ENCODE measurements around the gene TNFRSF1A. TPM values are rescaled to one million over a fixed set of nuclear protein-coding genes. Genes with fewer than 3 reads are reported as not detected.

Gene TNFRSF1A
- total and polyA plus RNA-seq, 9 of the 15 experiments (the other 6 are each of a cell fraction or from before 2014, with no cell fraction given), result 0.76 to 43.5 (median 30.0) TPM

DNA sequence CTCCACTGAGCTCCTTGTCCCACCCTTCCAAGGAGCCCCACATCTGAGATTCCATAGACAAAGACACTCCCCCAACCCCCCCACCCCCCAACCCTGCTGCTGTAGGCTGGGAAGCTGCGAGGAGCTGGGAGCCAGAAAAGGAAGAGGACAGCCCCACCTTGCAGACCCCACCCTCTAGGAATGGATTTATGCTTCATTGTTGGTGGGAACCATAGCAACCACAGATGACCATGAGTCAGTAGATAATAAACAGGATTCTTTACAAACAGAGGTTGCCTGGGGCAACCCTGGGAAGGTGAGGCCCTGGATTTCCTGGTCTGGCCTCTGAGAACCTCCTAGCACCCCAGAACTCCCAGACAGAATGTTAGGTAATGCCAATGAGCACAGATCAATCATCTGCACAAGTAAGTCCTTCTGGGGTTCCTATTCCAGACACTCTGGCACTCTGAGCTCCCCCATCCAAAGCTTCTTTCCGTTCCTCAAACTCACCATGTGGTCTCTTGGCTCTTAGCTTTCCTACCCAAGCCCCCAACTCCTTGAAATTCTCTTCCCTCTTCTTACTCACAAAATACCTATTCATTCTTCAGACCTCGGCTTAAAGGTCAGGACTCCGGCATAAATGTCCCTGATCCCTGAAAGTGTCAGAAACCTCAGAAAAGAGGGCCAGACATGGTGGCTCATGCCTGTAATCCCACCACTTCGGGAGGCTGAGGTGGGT, 46.6 kb downstream of the TNFRSF1A start (continued):
- TF ChIP-seq PTTG1 (tag; IDR thresholded peaks at IDR 0.05; ENCODE audit: low read depth) (no peak), TFAM (CRISPR knock-in tag; conservative IDR thresholded peaks at IDR 0.05) (no peak), MEF2D (tag; conservative IDR thresholded peaks at IDR 0.05; ENCODE audit: low read depth) (no peak), RFX1 (IDR thresholded peaks at IDR 0.05) (peak; percentile 91), SRSF9 (IDR thresholded peaks at IDR 0.05; ENCODE audit: borderline replicate concordance, low read depth, low read length) (no peak), GATA2 (CRISPR knock-in tag; IDR thresholded peaks at IDR 0.05) (no peak), ZNF3 (CRISPR knock-in tag; IDR thresholded peaks at IDR 0.05) (no peak), RBM15 (IDR thresholded peaks at IDR 0.05; ENCODE audit: insufficient read depth, low read length) (no peak), RFX5 (IDR thresholded peaks at IDR 0.05; ENCODE audit: low read depth, low read length) (no peak), POLR2AphosphoS5 (IDR thresholded peaks at IDR 0.05; ENCODE audit: control insufficient read depth, insufficient read depth, low read depth, low read length) (no peak), WHSC1 (IDR thresholded peaks at IDR 0.05; ENCODE audit: low read length) (no peak), MXI1 (IDR thresholded peaks at IDR 0.05; ENCODE audit: low read depth, low read length) (peak; percentile 68; the same call in 1 of the 2 replicates), ZFP1 (CRISPR knock-in tag; IDR thresholded peaks at IDR 0.05) (no peak), NRF1 (conservative IDR thresholded peaks at IDR 0.05 in 1 of 2, IDR thresholded peaks at IDR 0.05 in 1 of 2) (no peak)
- TF ChIP-seq, protein P1, sequence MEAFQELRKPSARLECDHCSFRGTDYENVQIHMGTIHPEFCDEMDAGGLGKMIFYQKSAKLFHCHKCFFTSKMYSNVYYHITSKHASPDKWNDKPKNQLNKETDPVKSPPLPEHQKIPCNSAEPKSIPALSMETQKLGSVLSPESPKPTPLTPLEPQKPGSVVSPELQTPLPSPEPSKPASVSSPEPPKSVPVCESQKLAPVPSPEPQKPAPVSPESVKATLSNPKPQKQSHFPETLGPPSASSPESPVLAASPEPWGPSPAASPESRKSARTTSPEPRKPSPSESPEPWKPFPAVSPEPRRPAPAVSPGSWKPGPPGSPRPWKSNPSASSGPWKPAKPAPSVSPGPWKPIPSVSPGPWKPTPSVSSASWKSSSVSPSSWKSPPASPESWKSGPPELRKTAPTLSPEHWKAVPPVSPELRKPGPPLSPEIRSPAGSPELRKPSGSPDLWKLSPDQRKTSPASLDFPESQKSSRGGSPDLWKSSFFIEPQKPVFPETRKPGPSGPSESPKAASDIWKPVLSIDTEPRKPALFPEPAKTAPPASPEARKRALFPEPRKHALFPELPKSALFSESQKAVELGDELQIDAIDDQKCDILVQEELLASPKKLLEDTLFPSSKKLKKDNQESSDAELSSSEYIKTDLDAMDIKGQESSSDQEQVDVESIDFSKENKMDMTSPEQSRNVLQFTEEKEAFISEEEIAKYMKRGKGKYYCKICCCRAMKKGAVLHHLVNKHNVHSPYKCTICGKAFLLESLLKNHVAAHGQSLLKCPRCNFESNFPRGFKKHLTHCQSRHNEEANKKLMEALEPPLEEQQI (IDR thresholded peaks at IDR 0.05), result no peak
- TF ChIP-seq, protein P2, sequence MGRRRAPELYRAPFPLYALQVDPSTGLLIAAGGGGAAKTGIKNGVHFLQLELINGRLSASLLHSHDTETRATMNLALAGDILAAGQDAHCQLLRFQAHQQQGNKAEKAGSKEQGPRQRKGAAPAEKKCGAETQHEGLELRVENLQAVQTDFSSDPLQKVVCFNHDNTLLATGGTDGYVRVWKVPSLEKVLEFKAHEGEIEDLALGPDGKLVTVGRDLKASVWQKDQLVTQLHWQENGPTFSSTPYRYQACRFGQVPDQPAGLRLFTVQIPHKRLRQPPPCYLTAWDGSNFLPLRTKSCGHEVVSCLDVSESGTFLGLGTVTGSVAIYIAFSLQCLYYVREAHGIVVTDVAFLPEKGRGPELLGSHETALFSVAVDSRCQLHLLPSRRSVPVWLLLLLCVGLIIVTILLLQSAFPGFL (CRISPR knock-in tag; IDR thresholded peaks at IDR 0.05), result no peak
- TF ChIP-seq, protein P3, sequence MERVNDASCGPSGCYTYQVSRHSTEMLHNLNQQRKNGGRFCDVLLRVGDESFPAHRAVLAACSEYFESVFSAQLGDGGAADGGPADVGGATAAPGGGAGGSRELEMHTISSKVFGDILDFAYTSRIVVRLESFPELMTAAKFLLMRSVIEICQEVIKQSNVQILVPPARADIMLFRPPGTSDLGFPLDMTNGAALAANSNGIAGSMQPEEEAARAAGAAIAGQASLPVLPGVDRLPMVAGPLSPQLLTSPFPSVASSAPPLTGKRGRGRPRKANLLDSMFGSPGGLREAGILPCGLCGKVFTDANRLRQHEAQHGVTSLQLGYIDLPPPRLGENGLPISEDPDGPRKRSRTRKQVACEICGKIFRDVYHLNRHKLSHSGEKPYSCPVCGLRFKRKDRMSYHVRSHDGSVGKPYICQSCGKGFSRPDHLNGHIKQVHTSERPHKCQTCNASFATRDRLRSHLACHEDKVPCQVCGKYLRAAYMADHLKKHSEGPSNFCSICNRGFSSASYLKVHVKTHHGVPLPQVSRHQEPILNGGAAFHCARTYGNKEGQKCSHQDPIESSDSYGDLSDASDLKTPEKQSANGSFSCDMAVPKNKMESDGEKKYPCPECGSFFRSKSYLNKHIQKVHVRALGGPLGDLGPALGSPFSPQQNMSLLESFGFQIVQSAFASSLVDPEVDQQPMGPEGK (CRISPR knock-in tag; IDR thresholded peaks at IDR 0.05; ENCODE audit: borderline replicate concordance), result no peak
- TF ChIP-seq, protein P4, sequence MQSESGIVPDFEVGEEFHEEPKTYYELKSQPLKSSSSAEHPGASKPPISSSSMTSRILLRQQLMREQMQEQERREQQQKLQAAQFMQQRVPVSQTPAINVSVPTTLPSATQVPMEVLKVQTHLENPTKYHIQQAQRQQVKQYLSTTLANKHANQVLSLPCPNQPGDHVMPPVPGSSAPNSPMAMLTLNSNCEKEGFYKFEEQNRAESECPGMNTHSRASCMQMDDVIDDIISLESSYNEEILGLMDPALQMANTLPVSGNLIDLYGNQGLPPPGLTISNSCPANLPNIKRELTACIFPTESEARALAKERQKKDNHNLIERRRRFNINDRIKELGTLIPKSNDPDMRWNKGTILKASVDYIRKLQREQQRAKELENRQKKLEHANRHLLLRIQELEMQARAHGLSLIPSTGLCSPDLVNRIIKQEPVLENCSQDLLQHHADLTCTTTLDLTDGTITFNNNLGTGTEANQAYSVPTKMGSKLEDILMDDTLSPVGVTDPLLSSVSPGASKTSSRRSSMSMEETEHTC (IDR thresholded peaks at IDR 0.05), result no peak

All from K562 (cell line).